DMS53 treated with DMSO at 0.1 percent for 48 hours (cell line): Measurements from ENCODE around the gene PEMT.

Experiments used
- DNase-seq: peaks from one replicate; lab custom pipeline; 2025; ENCODE audit not compliant: unreplicated experiment; lab: John Stamatoyannopoulos, UW

The PEMT gene

GRCh38 chr17:17537311-17538099, 54.0 kb downstream of the PEMT start:
- DNase-seq, result peak; percentile 12

- peak; percentile 8 for DNase-seq
Measured at GRCh38 chr17:17536702-17537101, 54.8 kb downstream of the PEMT start.

- DNase-seq, result peak; percentile 5
Measured at GRCh38 chr17:17535957-17536356, 55.6 kb downstream of the PEMT start.

DNA sequence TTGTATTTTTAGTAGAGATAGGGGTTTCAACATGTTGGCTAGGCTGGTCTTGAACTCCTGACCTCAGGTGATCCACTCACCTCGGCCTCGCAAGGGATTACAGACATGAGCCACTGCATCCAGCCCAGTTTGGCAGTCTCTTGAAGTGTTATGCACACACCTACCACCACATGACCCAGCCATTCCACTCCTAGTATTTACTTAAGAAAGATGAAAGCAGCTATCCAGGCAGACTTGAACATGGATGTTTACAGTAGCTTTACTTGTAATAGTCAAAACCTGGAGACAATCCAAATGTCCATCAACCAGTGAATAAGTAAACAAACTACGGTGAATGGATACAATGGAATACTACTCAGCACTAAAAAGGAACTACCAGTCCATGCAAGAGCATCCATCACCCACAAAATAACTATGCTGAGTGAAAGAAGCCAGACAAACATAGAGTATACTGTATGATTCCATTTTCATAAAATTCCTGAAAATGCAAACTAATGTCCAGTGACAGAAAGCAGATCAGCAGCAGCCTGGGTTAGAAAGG, 57.5 kb downstream of the PEMT start:
- peak; percentile 94 for DNase-seq

GRCh38 chr17:17532991-17533390, 58.5 kb downstream of the PEMT start:
- no peak for DNase-seq

DNA sequence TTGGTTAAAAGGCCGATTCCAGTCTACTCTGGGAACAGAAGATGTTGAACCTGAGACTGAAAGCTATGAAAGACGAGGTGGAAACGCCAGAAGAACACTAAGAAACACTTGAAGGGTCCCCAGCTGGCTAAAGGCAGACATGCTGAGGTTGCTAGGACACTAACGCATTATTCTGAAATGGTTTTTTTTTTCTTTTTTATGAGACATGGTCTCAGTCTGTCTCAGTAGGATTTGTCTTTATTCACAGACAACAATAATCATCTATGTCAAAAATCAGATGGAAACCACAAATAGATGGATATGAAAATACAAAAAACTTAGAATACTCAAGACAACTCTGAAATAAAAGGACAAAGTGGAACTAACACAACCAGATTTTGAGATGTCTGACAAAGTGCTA, 60.4 kb downstream of the PEMT start:
- no peak for DNase-seq

GRCh38 chr17:17528696-17529652, 62.5 kb downstream of the PEMT start:
- peak; percentile 65 for DNase-seq

- DNase-seq, result no peak
Measured at GRCh38 chr17:17527956-17528500, 63.5 kb downstream of the PEMT start.

DNA sequence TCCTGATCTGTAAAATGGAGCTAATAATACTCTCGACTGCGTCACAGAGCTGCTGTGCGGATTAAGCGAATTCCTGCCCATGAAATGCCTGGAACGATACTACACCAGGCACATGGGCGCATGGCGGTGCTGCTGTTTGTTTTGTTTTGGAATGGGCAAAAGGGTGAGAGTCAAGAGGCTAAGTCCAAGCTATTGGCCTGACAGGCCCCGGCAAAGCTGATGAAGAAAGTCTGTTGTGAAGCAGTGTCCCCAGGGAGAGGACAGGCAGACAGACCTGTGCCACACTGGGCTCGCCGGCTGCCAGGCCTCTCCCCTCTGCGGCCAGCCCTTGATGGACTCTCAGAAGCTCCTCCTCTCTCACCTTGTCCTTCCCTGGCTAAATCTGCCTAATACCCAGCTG, 64.0 kb downstream of the PEMT start:
- no peak for DNase-seq

DNA sequence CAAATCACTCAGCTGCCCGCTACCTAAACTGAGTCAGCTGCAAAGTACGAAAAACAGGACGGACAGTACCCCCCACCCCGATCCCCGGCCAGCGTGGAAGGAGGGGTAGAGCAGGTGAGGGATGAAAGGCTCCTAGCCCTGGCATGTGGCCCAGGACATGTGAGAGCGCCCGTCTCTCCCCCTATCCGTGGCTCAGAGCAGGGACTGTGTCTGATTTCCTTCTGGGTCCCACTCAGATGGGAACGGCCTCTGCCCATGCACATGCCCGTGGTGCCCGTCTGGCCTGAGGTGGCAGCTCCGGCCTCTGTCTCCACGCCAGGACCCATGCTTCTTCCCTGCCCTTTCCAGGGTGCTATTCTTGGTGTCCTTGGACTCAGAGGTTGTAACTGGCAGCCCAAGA, 65.1 kb downstream of the PEMT start:
- no peak for DNase-seq

GRCh38 chr17:17525956-17526355, 65.6 kb downstream of the PEMT start:
- DNase-seq, result no peak

GRCh38 chr17:17525311-17525710, 66.2 kb downstream of the PEMT start:
- no peak for DNase-seq

DNA sequence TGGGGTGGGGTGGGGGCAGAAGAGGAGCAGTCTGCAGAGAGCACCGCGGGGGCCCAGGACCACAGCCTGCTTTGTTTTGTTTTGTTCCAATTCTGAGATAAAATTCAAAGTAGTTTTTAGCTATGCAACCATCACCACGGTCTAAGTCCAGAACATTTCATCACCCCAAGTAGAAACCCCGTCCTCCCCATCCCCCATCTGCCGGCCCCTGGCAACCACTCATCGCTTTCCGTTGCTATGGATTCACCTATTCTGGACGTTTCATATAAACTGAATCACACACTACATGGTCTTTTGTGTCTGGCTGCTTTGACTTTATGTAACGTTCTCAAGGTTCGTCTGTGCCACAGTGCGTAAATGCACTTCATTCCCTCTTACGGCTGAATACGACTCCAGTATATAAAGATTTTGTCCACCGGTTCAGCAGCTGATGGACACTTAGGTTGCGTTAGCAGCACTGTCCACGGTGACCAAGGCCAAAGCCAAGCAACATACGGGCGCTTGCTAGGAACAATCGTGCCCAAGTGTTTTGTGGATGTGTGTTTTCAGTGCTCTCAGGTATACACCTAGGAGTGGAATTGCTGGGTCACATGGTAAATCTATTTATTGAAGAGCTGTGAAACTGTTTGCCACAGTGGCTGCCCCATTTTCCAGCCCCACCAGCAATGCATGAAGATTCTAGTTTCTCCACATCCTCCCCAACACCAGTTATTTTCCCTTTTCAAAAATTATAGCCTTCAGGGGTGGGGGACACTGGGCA, 67.6 kb downstream of the PEMT start:
- no peak for DNase-seq

DNA sequence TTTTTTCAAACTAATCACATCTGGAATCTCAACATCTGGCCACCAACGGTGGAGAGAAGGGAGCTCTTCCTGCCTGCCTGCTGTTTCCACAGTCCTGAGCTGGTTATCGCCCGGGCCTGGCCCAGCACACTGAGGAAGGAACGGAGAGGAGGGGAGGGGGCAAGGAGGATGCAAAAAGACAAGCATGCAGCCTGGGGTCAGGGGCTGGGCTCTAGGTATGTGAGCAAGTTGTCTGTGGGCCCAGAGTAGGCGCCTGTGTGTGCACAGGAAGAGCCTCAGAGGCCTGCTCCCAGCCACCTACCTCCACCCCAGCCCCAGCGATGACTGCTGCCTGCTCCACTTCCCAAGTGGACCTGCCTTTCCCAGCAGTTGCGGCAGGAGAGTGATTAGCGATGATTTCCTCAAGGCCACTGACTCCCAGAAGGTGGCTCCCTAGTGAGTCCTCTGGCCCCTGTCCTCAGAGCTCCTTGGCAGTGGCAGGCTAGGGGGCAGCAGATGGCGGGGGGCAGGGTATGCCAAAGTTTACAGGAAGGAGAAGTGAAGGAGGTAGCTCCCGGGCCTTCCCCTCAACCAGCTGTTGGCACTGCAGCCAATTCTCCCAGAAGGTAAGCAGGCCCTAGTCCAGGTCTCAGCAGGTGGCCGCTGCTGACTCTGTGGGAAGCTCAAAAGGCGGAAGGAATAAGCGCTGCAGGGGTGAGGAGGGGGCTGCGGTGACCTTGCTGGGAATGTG, 68.3 kb downstream of the PEMT start:
- no peak for DNase-seq

DNA sequence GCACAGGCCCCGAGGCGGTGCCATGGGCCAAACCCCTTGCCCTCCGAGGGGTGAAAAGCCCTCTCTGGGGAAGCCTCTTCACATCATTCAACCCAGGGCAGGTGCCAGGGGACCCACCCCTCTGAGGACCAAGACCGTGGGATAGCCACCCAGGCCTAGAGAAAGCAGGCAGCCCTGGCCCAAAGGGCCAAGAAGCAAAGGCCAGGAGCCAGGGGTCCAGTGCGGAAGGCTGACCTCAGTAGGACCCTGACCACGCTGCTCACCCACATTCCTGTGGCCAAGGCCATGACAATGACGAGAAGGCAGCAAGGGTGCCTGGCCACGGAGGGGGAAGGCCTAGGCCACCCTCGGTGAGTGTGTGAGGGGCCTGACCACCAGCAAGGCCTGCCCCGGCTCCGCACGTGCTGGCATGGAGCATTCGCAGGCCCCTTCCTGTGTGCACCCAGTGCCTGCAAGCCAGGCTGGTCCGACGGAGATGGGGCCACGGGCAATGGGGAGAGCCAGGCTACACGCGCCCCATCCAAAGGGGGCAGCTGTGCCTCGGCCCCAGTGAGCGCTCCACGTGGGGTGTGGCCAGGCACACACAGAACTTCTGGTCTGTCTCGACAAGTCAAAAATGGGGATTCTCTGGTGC, 70.8 kb downstream of the PEMT start:
- DNase-seq, result no peak

- no peak for DNase-seq
Measured at GRCh38 chr17:17519886-17520285, 71.6 kb downstream of the PEMT start.

GRCh38 chr17:17518951-17519350, 72.6 kb downstream of the PEMT start:
- DNase-seq, result no peak

DNA sequence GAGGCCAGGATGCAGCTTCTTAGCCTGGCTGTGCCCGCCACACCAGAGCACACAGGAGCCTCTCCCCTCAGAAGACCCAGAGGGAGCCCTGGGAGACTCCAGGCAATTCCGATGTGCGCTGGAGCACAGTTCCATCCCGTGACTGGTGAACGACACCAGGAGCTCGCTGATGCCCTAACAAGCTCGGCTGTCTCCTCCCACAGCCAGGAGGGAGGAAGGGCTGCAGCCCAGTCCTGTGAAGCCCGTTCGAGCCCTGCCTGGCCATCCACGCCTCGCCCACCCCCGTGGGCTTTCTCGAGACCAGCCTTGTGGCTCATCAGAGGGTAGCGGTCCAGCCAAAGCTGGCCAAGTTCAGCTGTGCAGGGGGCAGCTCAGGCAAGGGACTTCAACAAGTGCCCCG, 73.5 kb downstream of the PEMT start:
- no peak for DNase-seq

- DNase-seq, result no peak
Measured at GRCh38 chr17:17516941-17517720, 74.4 kb downstream of the PEMT start.
